NCI-H1436 treated with DMSO at 0.1 percent for 48 hours (cell line): ENCODE results near the gene RANBP3.

Experiments used
- DNase-seq: peaks from one replicate; lab custom pipeline; 2025; lab: John Stamatoyannopoulos, UW

The RANBP3 gene

DNA sequence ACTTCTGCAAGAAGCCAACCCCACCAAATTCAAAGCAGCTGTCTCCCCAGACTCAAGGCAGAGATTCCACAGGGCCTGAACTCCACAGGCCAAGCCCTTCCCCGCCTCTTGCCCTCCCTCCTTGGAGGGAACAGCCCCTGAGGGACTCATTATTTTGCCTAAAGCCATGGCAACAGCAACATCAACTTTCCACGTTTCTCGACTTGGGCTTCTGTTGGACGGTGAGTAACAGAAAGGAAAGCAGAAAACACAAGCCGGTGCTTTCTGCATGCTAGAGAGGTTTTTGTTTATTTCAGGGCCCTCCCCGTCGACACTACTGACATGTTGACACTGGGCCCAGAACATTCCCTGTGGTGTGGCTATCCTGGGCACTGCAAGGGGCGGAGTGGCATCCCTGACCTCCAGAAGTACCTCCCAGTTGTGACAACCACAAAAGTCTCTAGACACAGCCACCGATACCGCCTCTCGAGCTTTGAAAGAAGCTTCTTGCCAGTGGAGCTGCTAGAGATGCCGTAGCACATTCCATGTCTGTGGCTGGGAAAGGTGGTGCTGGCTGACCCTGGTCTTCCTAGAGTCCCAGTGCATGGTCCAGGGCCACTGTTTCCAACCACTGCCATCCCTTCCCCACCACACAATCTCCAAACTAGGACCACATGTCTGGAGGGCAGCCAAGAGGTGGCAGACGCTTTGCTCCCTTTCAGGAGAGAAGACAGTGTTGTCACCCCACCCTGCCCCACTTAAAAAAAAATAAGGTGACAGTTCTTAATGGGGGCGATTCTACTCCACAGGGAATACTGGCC, 51.1 kb downstream of the RANBP3 start:
- no peak for DNase-seq

- DNase-seq = no peak
Observed at GRCh38 chr19:5925830-5926427, 52.0 kb downstream of the RANBP3 start.

GRCh38 chr19:5923356-5923755, 54.6 kb downstream of the RANBP3 start:
- no peak for DNase-seq

GRCh38 chr19:5922161-5922545, 55.8 kb downstream of the RANBP3 start:
- no peak for DNase-seq

- DNase-seq = no peak
Observed at GRCh38 chr19:5921516-5922160, 56.3 kb downstream of the RANBP3 start.

DNA sequence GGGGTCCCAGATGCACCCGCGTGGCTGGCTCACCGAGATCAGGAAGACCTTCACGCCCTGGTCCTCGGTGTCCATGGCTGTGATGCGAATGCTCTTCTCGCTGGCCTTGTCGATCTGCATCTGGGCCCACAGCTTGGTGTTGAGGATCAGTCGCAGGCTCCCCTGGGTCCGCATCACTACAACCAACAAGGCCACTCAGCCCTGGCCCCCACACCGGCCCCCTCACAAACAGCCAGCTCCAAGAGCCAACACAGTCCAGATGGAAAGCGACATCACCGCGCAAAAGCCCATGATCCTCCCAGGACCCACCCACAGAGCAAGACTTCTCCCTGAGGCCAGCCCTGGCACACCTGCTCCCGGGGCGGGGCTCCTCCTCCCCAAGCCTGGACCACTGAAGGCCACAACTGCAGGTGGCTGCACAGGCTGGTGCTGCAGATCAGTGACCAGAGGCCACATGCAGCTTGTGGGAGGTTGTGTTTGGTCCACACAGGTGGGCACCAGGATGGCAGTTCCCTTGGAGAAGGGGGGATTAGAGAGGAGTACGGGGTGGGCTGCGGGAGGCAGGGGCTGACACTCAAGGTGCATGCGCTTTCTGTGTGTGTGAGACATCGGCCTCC, 59.4 kb downstream of the RANBP3 start:
- DNase-seq = no peak

DNA sequence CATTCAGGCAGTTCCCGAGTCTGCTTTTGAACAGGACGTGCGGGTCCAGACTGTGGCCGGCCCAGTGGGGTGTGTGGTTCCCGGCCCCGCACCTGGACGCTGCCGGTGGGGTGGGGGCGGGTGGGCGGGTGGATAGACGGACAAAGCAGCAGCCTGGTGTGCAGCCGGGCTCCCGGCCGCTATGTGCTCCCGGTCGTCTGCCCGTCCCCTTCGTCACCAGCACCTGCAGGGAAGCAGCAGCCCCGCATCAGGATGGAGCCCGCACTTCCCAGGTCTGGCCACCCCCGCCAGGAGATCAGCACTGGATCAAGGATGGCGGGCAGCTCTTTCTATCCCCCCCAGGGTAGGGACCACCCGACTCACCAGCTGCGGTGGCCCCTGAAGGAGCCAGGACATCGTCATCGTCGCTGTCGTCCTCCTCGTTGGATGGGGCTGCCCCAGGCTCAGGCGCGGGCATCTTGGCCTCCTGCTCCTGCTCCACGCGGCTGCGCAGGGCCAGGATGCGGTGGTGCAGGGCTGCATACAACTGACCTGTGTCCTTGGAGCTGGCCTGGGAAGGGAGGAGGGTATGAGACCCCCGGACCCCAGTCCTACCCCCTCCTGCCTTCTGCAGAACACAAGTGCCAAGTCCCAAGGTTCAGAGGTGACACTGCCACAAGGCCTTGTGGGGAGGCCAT, 60.4 kb downstream of the RANBP3 start:
- DNase-seq = no peak

DNA sequence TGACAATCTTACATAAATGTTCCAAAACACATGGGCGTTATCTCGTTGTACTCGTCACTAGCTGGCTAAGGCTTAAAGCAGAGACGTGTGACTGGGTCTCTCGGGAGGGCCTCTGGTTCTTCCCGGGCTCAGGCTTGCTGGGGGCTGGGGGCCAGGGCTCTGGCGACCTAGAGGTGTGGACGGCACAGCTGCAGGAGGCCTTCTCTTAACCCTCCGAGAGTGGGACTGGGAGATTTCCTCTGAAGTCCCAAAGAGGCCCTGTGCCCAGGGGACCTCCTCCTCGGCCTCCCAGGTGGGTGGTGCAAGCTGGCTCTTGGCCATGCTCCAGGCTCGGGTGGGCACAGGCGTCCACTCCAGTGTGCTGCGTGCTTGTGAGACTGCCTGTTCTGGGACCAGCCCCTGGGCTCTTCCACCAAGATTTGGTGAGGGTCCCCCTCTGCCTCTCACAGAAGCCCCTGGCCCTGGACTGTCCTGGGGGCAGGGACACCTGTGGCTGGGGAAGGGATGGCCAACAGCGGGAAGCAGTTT, 61.7 kb downstream of the RANBP3 start:
- DNase-seq = no peak

DNA sequence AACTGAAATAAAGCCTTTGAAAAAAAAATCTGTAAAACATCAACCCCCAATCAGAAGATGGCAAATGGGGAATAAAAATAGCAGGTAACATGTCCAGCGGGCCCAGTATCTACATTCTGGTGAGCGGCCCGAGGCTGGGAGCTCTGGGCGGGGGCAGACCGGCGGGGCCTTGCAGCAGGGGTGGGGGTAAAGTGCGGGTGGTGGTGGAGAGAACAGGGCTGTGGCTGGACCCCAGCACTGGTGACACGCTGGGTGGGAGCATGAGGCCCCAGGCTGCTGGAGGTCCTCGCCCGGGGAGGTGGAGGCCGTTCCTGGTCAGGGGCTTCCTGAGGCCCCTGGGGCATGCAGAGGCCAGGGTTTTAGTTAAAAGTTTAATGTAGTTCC, 62.2 kb downstream of the RANBP3 start:
- no peak for DNase-seq

DNA sequence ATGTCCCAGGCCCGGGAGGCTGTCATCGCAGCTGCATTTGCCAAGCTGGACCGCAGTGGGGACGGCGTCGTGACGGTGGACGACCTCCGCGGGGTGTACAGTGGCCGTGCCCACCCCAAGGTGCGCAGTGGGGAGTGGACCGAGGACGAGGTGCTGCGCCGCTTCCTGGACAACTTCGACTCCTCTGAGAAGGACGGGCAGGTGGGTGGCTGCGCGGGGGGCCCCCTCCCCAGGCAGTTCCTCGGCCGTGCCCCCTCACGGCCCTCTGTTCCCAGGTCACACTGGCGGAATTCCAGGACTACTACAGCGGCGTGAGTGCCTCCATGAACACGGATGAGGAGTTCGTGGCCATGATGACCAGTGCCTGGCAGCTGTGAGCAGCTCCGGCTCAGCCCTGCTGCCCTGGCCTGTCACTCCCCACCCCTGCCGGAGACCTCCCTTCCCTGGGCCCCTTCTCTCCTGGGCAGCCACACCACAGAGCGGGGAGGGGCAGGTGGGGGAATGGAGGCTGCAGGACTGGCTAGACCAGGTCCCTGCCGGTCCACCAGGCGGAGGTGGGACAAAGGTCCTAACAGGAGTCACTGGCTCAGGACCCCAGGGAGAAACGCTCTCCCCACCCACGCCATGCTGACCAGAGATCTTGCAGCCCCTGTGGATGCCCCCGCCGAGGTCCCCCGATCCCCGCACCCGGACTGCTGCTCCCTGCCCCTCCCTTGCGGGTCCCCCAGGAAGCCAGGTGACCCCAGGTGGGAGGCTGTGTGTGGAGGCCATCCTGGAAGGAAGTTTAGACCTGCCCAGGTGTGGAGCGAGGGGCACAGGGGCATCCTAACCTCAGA, 62.8 kb downstream of the RANBP3 start:
- no peak for DNase-seq

GRCh38 chr19:5914358-5914774, 63.6 kb downstream of the RANBP3 start:
- no peak for DNase-seq

DNA sequence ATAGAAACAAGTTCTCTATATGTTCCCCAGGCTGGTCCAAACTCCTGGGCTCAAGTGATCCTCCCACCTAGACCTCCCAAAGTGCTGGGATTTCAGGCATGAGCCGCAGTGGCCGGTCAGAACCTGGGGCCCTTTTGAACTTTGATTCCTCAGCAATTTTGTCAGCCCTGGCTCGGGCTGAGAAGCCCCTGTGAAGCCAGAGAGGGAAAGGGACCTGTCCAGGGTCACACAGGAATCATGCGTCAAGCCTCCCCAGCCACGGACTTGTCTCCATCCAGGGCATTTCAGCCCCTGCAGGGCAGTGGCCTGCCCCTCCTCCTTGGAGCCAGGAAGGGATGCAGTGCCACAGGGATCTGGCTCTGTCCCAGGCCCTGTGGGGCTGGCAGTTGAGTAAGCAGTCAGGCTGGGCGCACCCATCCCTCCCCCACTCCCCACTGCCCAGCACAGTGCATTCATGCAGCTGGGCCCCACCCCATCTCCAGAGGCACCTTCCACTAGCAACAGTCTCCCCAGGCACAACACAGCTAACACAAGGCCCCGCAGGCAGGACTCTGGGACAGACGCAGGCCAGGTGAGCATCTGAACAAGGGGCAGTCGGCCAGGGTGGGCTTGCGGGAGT, 64.1 kb downstream of the RANBP3 start, which contains the start of gene CAPS:
Gene CAPS, plus strand, starts transcription at position 516 of the 619 bp plus-strand sequence. CDS start 153 bp downstream, outside the sequence.
- DNase-seq = no peak

DNA sequence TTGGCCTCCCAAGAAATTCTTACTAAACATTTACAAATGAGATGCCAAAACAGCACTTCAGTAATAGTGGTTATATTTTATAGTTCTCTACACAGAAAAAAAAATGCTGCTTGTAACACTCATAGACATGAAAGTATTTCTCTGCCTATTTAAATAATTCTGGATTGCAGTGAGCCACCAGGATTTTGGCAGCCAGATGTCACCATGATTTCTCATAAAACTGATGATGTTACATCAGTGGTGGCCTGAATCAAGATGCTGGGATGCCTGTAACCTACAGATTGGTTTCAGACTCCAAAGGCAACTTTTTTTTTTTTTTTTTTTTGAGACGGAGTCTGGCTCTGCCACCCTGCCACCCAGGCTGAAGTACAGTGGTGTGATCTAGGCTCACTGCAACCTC, 66.6 kb downstream of the RANBP3 start:
- DNase-seq = no peak

DNA sequence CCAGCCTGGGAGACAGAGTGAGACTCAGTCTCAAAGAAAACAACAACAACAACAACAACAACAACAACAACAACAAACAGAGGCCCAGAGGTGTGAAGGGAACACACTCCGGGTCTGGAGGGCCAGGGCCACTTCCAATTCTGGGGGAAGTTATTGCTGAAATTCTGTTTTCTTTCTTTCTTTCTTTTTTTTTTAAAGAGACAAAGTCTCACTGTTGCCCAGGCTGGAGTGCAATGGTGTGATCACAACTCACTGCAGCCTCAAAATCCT, 67.4 kb downstream of the RANBP3 start:
- no peak for DNase-seq

- DNase-seq = no peak
Observed at GRCh38 chr19:5908773-5909442, 69.0 kb downstream of the RANBP3 start.

DNA sequence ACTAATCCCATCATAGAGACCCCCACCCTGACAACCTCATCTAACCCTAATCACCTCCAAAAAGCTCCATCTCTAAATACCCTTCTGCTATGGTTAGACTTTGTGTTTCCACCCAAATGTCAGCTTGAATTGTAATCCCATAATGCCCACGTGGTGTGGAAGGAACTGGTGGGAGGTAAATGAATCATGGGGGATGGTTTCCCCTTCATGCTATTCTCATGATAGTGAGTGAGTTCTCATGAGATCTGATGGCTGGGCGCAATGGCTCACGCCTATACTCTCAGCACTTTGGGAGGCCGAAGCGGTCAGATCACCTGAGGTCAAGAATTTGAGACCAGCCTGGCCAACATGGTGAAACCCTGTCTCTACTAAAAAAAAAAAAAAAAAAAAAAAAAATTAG, 70.7 kb downstream of the RANBP3 start:
- DNase-seq = no peak

GRCh38 chr19:5905114-5905778, 72.7 kb downstream of the RANBP3 start:
- no peak for DNase-seq

DNA sequence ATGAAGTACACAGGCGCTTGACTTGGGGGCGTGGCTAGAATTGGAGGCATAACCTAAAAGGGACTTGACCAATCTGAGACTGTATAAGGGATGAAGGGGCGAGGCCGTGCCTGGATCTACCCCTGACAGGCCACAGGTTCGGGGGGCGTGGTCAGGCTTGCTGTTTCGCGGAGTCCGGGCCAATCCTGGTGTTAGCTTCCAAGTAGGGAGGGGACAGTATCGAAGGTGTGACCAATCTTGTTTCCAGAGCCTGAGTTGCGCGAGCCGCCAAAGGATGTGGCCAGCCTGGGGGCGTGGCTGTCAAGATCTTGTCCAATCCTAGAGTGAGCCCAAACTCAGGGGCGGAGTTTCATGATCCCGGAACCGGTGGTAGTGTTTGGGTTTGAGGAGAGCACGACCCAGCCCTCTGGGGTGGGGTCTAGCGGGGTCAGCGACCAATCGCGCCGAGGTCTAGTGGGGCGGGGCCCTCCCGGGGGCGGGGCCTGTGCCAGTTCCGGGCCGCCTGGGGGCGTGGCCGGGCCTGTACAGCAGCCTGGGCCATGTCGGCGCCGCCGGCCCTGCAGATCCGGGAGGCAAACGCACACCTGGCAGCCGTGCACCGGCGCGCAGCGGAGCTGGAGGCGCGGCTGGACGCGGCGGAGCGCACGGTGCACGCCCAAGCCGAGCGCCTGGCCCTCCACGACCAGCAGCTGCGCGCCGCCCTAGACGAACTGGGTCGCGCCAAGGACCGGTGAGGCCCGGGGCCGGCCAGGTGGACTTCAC, 73.4 kb downstream of the RANBP3 start, which contains the start of gene VMAC:
Gene VMAC, plus strand, starts transcription at position 521 of the 762 bp plus-strand sequence. Its CDS starts 19 bp downstream, at position 540.
- peak; percentile 100 for DNase-seq
